Panc1 (cell line): ENCODE measurements around the gene LGI2. TPM values are rescaled to one million over a fixed set of nuclear protein-coding genes. Genes with fewer than 3 reads are reported as not detected.
A peak's percentile ranks its signal among the peaks of the same experiment; 100 is the strongest.

ENCODE experiments used
- ATAC-seq: fragments of 200-7000 bp; cut with Tn5 transposase; 2 replicates; pipeline ENCODE4 v1.9.1; 2020; ENCODE audit warnings: mild to moderate bottlenecking, moderate library complexity
- BruUV-seq: library from RNA; stranded (reverse); fragments of 400-500 nt; replicated peaks from 2 replicates; lab custom pipeline; 2021; lab: Mats Ljungman, UMichigan
- CTCF ChIA-PET: fragments of 300-600 bp; sonication (Branson Sonifier 250); formaldehyde crosslinking; loops from one replicate; lab custom pipeline; 2022; ENCODE audit warnings: antibody characterized with exemption; lab: Charles Lee
- POLR2A ChIA-PET: fragments of 300-600 bp; sonication (Branson Sonifier 250); formaldehyde crosslinking; loops from one replicate; lab custom pipeline; 2022; ENCODE audit warnings: antibody characterized with exemption; lab: Charles Lee
- DNase-seq: peaks from one replicate; pipeline ENCODE4 v3.0.0-alpha.2; 2010; ENCODE audit warnings: low read depth, low spot score
- H3K27ac ChIP-seq: 2 replicates; pipeline ENCODE4 v1.5.1; 2011; ENCODE audit warnings: mild to moderate bottlenecking, low read length, inconsistent platforms
- H3K27me3 ChIP-seq: fragments of 200-500 bp; sonication (Bioruptor generic); 2 replicates; pipeline ENCODE4 v1.6.0; 2014; ENCODE audit warnings: low read length, inconsistent platforms; ENCODE audit not compliant: control insufficient read depth, insufficient read depth
- H3K36me3 ChIP-seq: fragments of 200-500 bp; sonication (Bioruptor generic); 2 replicates; pipeline ENCODE4 v1.5.1; 2014; ENCODE audit warnings: inconsistent platforms, mild to moderate bottlenecking, low read length, moderate library complexity; ENCODE audit not compliant: control insufficient read depth, insufficient read depth
- H3K4me1 ChIP-seq: 2 replicates; pipeline ENCODE4 v1.5.1; 2011; ENCODE audit warnings: inconsistent platforms, mild to moderate bottlenecking, low read length, moderate library complexity; ENCODE audit not compliant: control insufficient read depth, insufficient read depth
- H3K4me3 ChIP-seq, 2 experiments: 2 replicates each; pipeline ENCODE4 v1.5.1; 2011 to 2012; ENCODE audit warnings: low read depth in 2 of 2, low read length in 2 of 2, mild to moderate bottlenecking in 2 of 2, inconsistent platforms in 1 of 2, moderate library complexity in 1 of 2
- H3K9me3 ChIP-seq: fragments of 200-500 bp; sonication (Bioruptor generic); 2 replicates; pipeline ENCODE4 v1.5.1; 2014; ENCODE audit warnings: low read depth, mild to moderate bottlenecking, inconsistent platforms, low read length, moderate library complexity; ENCODE audit not compliant: control insufficient read depth, insufficient read depth
- CTCF ChIP-seq: fragments of 450-650 bp; IDR thresholded peaks from 2 replicates; pipeline ENCODE4 v1.5.1; 2017; ENCODE audit warnings: mild to moderate bottlenecking
- POLR2AphosphoS5 ChIP-seq: IDR thresholded peaks from 2 replicates; pipeline ENCODE4 v1.6.1; 2012; ENCODE audit warnings: mild to moderate bottlenecking, low read depth, low read length, moderate library complexity
- REST ChIP-seq, 2 experiments: IDR thresholded peaks; 2 replicates each; pipeline ENCODE4 v1.6.1; 2011 to 2012; ENCODE audit warnings: low read depth in 2 of 2, control low read depth in 1 of 2, low read length in 1 of 2, mild to moderate bottlenecking in 1 of 2, moderate library complexity in 1 of 2; ENCODE audit not compliant: insufficient read depth in 1 of 2
- SIN3A ChIP-seq: IDR thresholded peaks from 2 replicates; pipeline ENCODE4 v1.6.1; 2012; ENCODE audit warnings: low read depth, mild to moderate bottlenecking, low read length, moderate library complexity, borderline replicate concordance; ENCODE audit not compliant: insufficient read depth
- TCF7L2 ChIP-seq: IDR thresholded peaks from 2 replicates; pipeline ENCODE4 v1.6.1; 2011; ENCODE audit warnings: mild to moderate bottlenecking, low read depth, low read length, inconsistent platforms
- in situ Hi-C: cut with HindIII; loops from 2 replicates; pipeline ENCODE4 v1.10.0; 2016; ENCODE audit warnings: low sequenced_read_pairs, low pct_unique_long_range_greater_than_20kb
- intact Hi-C: fragments of 100-400 bp; cut with micrococcal nuclease; formaldehyde crosslinking; loops from one replicate; pipeline ENCODE4 v1.10.0; 2022; ENCODE audit not compliant: unreplicated experiment
- total RNA-seq: library from RNA; stranded (reverse); gene quantifications from one replicate; pipeline ENCODE4 v1.2.1, GENCODE V29; 2021; ENCODE audit not compliant: unreplicated experiment

Gene LGI2
- total RNA-seq, 1 experiment from 2014 or later: not detected

- Histone ChIP-seq H3K4me3 (no peak overlapping the region), H3K9me3 (no peaks in the 10 kb centered on the region), H3K27me3 (no peaks in the 10 kb centered on the region), H3K36me3 (no peaks in the 10 kb centered on the region), H3K27ac (no peak overlapping the region), H3K4me1 (no peaks in the 10 kb centered on the region)
- TF ChIP-seq CTCF (peak; percentile 9; the same call in 1 of the 2 replicates), TCF7L2 (no peak), REST (IDR thresholded peaks at IDR 0.05; ENCODE audit: insufficient read depth in 1 of 2, low read depth in 2 of 2, low read length in 1 of 2) (no peak), SIN3A (no peak), POLR2AphosphoS5 (no peak)
- DNase-seq (no peak), ATAC-seq (no peak)
- BruUV-seq: no TSS peak
- in situ Hi-C loops: no loop called here
- CTCF ChIA-PET: no interaction called here
- intact Hi-C loops: no loop called here
- POLR2A ChIA-PET: no interaction called here
Observed at GRCh38 chr4:25060963-25061340, 30.2 kb upstream of the LGI2 start.

- Histone ChIP-seq H3K27me3 (no peaks in the 10 kb centered on the region), H3K9me3 (no peaks in the 10 kb centered on the region), H3K36me3 (no peaks in the 10 kb centered on the region), H3K4me3 (no peak overlapping the region), H3K27ac (no peak overlapping the region), H3K4me1 (no peaks in the 10 kb centered on the region)
- no peak for ATAC-seq
- no TSS peak for BruUV-seq
- in situ Hi-C loops (no loop called here), intact Hi-C loops (no loop called here)
- DNase-seq: no peak
- ChIA-PET CTCF (no interaction called here), POLR2A (no interaction called here)
- TF ChIP-seq REST (IDR thresholded peaks at IDR 0.05; ENCODE audit: insufficient read depth in 1 of 2, low read depth in 2 of 2, low read length in 1 of 2): no peak
- no peak for TF ChIP-seq TCF7L2
Observed at GRCh38 chr4:25060241-25060962, 29.7 kb upstream of the LGI2 start.
